C4-2B (cell line): ENCODE measurements around the gene KCTD16.

Experiments used
- ZFX ChIP-seq: fragments of 450-650 bp; IDR thresholded peaks from 2 replicates; pipeline ENCODE4 v1.6.1; 2017
- TF ChIP-seq, protein P1 (sequence below): fragments of 450-650 bp; conservative IDR thresholded peaks from 2 replicates; pipeline ENCODE4 v1.5.1; 2017; ENCODE audit warnings: mild to moderate bottlenecking

DNA sequence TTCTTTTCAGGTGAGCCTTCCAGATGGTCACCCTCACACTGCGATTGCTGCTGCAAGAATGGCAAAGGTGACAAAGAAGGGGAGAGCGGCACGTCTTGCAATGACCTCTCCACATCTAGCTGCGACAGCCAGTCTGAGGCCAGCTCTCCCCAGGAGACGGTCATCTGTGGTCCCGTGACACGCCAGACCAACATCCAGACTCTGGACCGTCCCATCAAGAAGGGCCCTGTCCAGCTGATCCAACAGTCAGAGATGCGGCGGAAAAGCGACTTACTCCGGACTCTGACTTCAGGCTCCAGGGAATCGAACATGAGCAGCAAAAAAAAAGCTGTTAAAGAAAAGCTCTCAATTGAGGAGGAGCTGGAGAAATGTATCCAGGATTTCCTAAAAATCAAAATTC lies 303.0 kb downstream of the KCTD16 start:
- TF ChIP-seq, protein P1, sequence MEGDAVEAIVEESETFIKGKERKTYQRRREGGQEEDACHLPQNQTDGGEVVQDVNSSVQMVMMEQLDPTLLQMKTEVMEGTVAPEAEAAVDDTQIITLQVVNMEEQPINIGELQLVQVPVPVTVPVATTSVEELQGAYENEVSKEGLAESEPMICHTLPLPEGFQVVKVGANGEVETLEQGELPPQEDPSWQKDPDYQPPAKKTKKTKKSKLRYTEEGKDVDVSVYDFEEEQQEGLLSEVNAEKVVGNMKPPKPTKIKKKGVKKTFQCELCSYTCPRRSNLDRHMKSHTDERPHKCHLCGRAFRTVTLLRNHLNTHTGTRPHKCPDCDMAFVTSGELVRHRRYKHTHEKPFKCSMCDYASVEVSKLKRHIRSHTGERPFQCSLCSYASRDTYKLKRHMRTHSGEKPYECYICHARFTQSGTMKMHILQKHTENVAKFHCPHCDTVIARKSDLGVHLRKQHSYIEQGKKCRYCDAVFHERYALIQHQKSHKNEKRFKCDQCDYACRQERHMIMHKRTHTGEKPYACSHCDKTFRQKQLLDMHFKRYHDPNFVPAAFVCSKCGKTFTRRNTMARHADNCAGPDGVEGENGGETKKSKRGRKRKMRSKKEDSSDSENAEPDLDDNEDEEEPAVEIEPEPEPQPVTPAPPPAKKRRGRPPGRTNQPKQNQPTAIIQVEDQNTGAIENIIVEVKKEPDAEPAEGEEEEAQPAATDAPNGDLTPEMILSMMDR, result no peak
- no peak for TF ChIP-seq ZFX
